Vagina (tissue), 2 donors: Measurements from ENCODE around the gene TPH2.

Experiments used
- CTCF ChIP-seq, 3 experiments: fragments of 450-650 bp in 2 of 3; fragments of 200-600 bp in 1 of 3; sonication (generic) in 1 of 3; IDR thresholded peaks; one replicate each; pipeline ENCODE4 v1.5.1; 2017 to 2019; ENCODE audit warnings: antibody characterized with exemption in 3 of 3, mild to moderate bottlenecking in 2 of 3, moderate library complexity in 2 of 3
- POLR2AphosphoS5 ChIP-seq, 2 donors: sonication (generic); formaldehyde crosslinking; IDR thresholded peaks; one replicate each; pipeline ENCODE4 v1.9.0; 2017; ENCODE audit warnings: antibody characterized with exemption in 2 of 2, mild to moderate bottlenecking in 2 of 2, low read depth in 1 of 2; ENCODE audit not compliant: insufficient read depth in 1 of 2

- TF ChIP-seq CTCF (IDR thresholded peaks at IDR 0.05) (no peak), POLR2AphosphoS5 (IDR thresholded peaks at IDR 0.05; ENCODE audit: insufficient read depth in 1 of 2, low read depth in 1 of 2) (no peak)
Observed at GRCh38 chr12:72081777-72082176, 143.1 kb downstream of the TPH2 start.
